ENCODE measurements around the gene ZNF292.
A peak's percentile ranks its signal among the peaks of the same experiment; 100 is the strongest.

Gene ZNF292

DNA sequence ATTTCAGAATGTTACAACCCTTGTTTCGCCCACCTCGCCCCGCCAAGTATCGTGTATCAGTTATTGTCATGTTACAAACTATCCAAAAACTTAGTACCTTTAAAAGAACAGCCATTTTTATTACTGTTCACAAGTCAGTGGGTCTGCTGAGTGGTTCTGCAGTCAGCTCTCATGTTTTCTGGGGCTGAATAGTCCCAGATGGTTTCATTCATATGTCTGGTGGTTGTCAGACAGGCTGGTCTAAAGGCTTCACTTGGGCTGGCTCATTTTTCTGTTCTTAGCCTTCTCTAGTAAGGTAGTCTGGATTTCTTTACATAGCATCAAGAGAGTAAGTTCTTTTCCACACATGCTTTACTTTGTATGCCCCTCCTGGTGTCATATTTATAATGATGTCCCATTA lies 8.6 kb downstream of the ZNF292 start:
- no peak for DNase-seq
- H2BK15ac ChIP-seq (replicated peaks; ENCODE audit: low read depth), result no peak overlapping the region

DNA sequence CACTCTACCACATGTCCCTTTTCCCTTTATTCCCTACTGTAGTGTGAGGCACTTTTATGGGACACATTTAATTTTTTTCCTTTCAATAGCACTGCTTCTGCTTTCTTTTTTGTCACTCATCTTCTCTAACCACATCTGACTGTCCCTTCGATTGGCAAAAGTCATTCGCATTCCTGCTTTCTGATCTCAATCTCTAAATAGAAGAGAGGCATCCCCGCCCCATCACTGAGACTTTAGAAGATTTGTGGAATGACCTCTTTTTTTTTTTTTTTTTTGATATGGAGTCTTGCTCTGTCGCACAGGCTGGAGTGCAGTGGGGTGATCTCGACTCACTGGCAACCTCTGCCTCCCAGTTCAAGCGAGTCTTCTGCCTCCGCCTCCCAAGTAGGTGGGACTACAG lies 9.1 kb downstream of the ZNF292 start:
- Histone ChIP-seq H2BK120ac (ENCODE audit: low read depth, low read length) (no peak overlapping the region), H2AK5ac (ENCODE audit: low read length) (no peak overlapping the region), H3K23ac (ENCODE audit: low read length) (no peak overlapping the region), H3K56ac (ENCODE audit: low read length) (no peak overlapping the region), H2BK15ac (replicated peaks; ENCODE audit: low read depth) (no peak overlapping the region), H3K18ac (ENCODE audit: low read length) (no peak overlapping the region), H4K5ac (ENCODE audit: low read length) (no peak overlapping the region), H3K4ac (ENCODE audit: low read depth, low read length) (no peak overlapping the region), H3K4me2 (ENCODE audit: low read length) (no peak overlapping the region), H3K4me3 (ENCODE audit: low read length) (no peak overlapping the region), H3K27ac (ENCODE audit: low read depth, low read length) (no peak overlapping the region), H3K36me3 (ENCODE audit: control insufficient read depth, insufficient read depth, low read length) (no peaks in the 10 kb centered on the region), H2BK5ac (ENCODE audit: low read length) (no peak overlapping the region), H3K79me1 (ENCODE audit: low read length) (peaks cover 3% of the 10 kb centered on the region), H3K27me3 (ENCODE audit: insufficient read depth, low read length, poor library complexity) (no peaks in the 10 kb centered on the region), H3K4me1 (ENCODE audit: control insufficient read depth, low read depth, low read length) (no peaks in the 10 kb centered on the region), H3K79me2 (ENCODE audit: control insufficient read depth, insufficient read depth, low read length) (peaks cover 68% of the 10 kb centered on the region), H4K8ac (ENCODE audit: low read depth, low read length) (no peak overlapping the region), H3K9ac (ENCODE audit: low read length) (no peak overlapping the region)
- no CpG with 5 or more reads among the region's 7 CpGs for WGBS (ENCODE audit: extremely low coverage, insufficient coverage, low lambda C conversion rate)
- no peak for DNase-seq

More for the DNA sequence above, 8.6 kb downstream of the ZNF292 start:
- Histone ChIP-seq H3K27me3 (ENCODE audit: insufficient read depth, low read length, poor library complexity) (no peaks in the 10 kb centered on the region), H3K18ac (ENCODE audit: low read length) (no peak overlapping the region), H4K5ac (ENCODE audit: low read length) (no peak overlapping the region), H2AK5ac (ENCODE audit: low read length) (no peak overlapping the region), H3K4me3 (ENCODE audit: low read length) (no peak overlapping the region), H2BK120ac (ENCODE audit: low read depth, low read length) (no peak overlapping the region), H3K27ac (ENCODE audit: low read depth, low read length) (no peak overlapping the region), H3K9ac (ENCODE audit: low read length) (no peak overlapping the region), H3K79me1 (ENCODE audit: low read length) (peaks cover 3% of the 10 kb centered on the region), H3K4ac (ENCODE audit: low read depth, low read length) (no peak overlapping the region), H3K4me2 (ENCODE audit: low read length) (no peak overlapping the region), H3K79me2 (ENCODE audit: control insufficient read depth, insufficient read depth, low read length) (peaks cover 68% of the 10 kb centered on the region), H2BK5ac (ENCODE audit: low read length) (no peak overlapping the region), H3K23ac (ENCODE audit: low read length) (no peak overlapping the region), H3K56ac (ENCODE audit: low read length) (no peak overlapping the region), H3K36me3 (ENCODE audit: control insufficient read depth, insufficient read depth, low read length) (no peaks in the 10 kb centered on the region), H4K8ac (ENCODE audit: low read depth, low read length) (no peak overlapping the region), H3K4me1 (ENCODE audit: control insufficient read depth, low read depth, low read length) (no peaks in the 10 kb centered on the region)
- no CpG with 5 or more reads among the region's 4 CpGs for WGBS (ENCODE audit: extremely low coverage, insufficient coverage, low lambda C conversion rate)

DNA sequence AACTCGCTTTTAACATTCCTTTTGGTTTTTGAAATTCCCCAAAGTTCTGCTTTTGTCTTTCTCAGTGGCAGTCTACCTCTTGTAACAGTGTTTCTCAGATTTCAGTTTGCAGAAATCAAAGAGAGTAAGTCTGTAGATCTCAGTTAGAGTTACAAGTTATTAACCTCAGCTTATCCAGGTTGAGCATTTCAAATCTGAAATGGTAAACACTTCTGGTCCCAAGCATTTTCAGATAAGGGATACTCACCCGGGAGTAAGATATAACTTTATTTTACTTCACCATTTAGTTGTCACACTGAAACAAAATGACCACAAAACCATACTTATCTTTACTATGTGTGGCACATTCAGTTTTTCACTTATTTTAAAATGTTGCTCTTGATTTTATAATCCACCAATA lies 9.8 kb downstream of the ZNF292 start:
- WGBS (ENCODE audit: extremely low coverage, insufficient coverage, low lambda C conversion rate), result no CpG with 5 or more reads among the region's 2 CpGs
- Histone ChIP-seq H3K4ac (ENCODE audit: low read depth, low read length) (no peak overlapping the region), H3K9ac (ENCODE audit: low read length) (no peak overlapping the region), H3K27me3 (ENCODE audit: insufficient read depth, low read length, poor library complexity) (no peaks in the 10 kb centered on the region), H3K79me2 (ENCODE audit: control insufficient read depth, insufficient read depth, low read length) (peaks cover 65% of the 10 kb centered on the region), H3K4me2 (ENCODE audit: low read length) (no peak overlapping the region), H3K36me3 (ENCODE audit: control insufficient read depth, insufficient read depth, low read length) (no peaks in the 10 kb centered on the region), H3K56ac (ENCODE audit: low read length) (no peak overlapping the region), H3K23ac (ENCODE audit: low read length) (no peak overlapping the region), H2AK5ac (ENCODE audit: low read length) (no peak overlapping the region), H2BK120ac (ENCODE audit: low read depth, low read length) (no peak overlapping the region), H3K4me1 (ENCODE audit: control insufficient read depth, low read depth, low read length) (no peaks in the 10 kb centered on the region), H3K4me3 (ENCODE audit: low read length) (no peak overlapping the region), H3K18ac (ENCODE audit: low read length) (no peak overlapping the region), H3K79me1 (ENCODE audit: low read length) (peaks cover 3% of the 10 kb centered on the region), H2BK5ac (ENCODE audit: low read length) (no peak overlapping the region), H4K5ac (ENCODE audit: low read length) (no peak overlapping the region), H4K8ac (ENCODE audit: low read depth, low read length) (no peak overlapping the region), H3K27ac (ENCODE audit: low read depth, low read length) (no peak overlapping the region), H2BK15ac (replicated peaks; ENCODE audit: low read depth) (no peak overlapping the region)
- DNase-seq, result no peak

DNA sequence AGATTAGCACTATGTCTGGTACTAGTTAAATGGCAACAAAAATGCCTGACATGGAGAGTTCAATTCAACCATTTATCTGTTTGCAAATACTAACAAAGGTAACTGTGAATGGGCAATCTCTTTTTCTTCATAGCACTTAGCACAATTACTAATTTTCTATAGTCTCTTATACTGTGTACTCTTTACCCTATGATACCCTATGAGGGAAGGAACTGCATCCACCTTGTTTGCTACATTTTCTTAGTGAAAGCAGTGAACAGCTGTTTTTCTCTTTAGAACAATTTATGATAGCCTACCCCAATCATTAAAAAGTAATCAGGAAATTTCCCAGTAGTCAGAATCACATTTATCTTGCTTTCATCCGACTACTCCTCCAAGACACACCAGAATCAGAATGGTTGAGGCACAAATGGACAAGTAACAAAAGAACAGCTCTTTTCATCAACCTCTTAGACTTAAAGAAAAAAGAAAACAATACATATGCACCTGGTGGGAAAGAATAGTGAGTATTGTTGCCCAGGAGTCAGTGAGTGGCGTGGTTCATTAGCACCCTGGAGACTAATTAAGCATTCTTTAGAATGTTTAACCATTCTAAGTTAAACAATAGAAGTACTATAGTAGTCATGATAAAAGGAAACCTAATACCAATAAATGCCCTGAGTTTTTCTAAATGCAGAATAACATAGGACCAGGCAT lies 16.7 kb downstream of the ZNF292 start:
- no peak overlapping the region for H3K4me3 ChIP-seq (ENCODE audit: low read length)
- no peak overlapping the region for H2AK5ac ChIP-seq (ENCODE audit: low read length)
- H2BK5ac ChIP-seq (ENCODE audit: low read length), result no peak overlapping the region
- no peak overlapping the region for H2BK120ac ChIP-seq (ENCODE audit: low read depth, low read length)
- no peak for DNase-seq
- no peaks in the 10 kb centered on the region for H3K27me3 ChIP-seq (ENCODE audit: insufficient read depth, low read length, poor library complexity)
- H2BK15ac ChIP-seq (replicated peaks; ENCODE audit: low read depth), result no peak overlapping the region
- no peak overlapping the region for H4K8ac ChIP-seq (ENCODE audit: low read depth, low read length)
- no peak overlapping the region for H3K4ac ChIP-seq (ENCODE audit: low read depth, low read length)
- peaks cover 8% of the 10 kb centered on the region for H3K79me1 ChIP-seq (ENCODE audit: low read length)
- H3K56ac ChIP-seq (ENCODE audit: low read length), result no peak overlapping the region
- no peaks in the 10 kb centered on the region for H3K4me1 ChIP-seq (ENCODE audit: control insufficient read depth, low read depth, low read length)
- WGBS (ENCODE audit: extremely low coverage, insufficient coverage, low lambda C conversion rate), result no CpG with 5 or more reads among the region's 2 CpGs
- no peak overlapping the region for H3K4me2 ChIP-seq (ENCODE audit: low read length)
- H4K5ac ChIP-seq (ENCODE audit: low read length), result no peak overlapping the region
- H3K79me2 ChIP-seq (ENCODE audit: control insufficient read depth, insufficient read depth, low read length), result peaks cover 64% of the 10 kb centered on the region
- H3K23ac ChIP-seq (ENCODE audit: low read length), result no peak overlapping the region
- H3K36me3 ChIP-seq (ENCODE audit: control insufficient read depth, insufficient read depth, low read length), result no peaks in the 10 kb centered on the region
- H3K18ac ChIP-seq (ENCODE audit: low read length), result no peak overlapping the region
- no peak overlapping the region for H3K27ac ChIP-seq (ENCODE audit: low read depth, low read length)
- H3K9ac ChIP-seq (ENCODE audit: low read length), result no peak overlapping the region

DNA sequence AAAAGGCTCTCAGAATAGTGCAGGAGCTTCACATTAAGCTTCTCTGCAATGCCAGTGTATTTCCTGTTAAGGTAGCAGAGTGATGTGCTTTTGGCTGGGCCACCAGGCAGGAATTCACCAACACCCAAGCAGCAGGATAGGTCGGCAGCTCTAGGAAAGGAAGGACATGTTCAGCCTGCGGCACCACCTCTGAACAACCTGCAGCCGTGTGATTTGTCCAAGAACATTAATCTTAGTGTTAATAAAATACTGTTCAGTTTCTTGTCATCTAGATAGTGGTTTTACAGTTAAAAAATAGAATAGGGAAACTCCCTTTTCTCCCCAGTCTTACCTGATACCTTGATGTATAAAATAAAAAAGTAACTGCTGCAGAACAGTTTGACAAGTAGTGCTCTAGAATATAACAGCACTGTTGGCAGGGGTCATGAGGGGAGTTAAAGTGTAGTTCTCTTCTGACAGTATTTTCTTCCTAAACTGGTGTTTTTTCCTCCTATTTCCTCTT lies 18.8 kb downstream of the ZNF292 start:
- peak; percentile 31 for DNase-seq

DNA sequence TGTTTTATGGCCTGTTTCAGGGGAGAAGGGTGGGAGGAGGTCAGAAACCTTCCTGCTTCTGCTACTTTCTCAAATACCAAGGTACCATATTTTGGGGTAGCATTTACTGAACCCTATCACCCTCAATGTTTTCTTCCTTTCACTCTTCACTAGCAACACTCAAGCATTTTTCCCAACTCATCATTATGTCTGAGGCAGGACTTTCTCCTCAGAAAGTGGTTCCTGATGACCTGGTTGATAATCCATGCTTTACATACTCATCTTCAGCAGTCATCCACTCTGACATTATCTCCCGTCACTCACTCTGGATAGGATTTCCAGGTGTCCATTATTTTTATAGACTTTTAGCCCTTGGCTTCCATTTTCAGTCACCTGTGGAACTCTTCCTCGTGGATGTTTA lies 21.1 kb downstream of the ZNF292 start:
- Histone ChIP-seq H3K23ac (ENCODE audit: low read length) (no peak overlapping the region), H3K4me1 (ENCODE audit: control insufficient read depth, low read depth, low read length) (peaks cover 1% of the 10 kb centered on the region), H3K56ac (ENCODE audit: low read length) (no peak overlapping the region), H3K9ac (ENCODE audit: low read length) (no peak overlapping the region), H3K27ac (ENCODE audit: low read depth, low read length) (no peak overlapping the region), H3K27me3 (ENCODE audit: insufficient read depth, low read length, poor library complexity) (no peaks in the 10 kb centered on the region), H3K79me1 (ENCODE audit: low read length) (peaks cover 22% of the 10 kb centered on the region), H3K36me3 (ENCODE audit: control insufficient read depth, insufficient read depth, low read length) (no peaks in the 10 kb centered on the region), H4K8ac (ENCODE audit: low read depth, low read length) (no peak overlapping the region), H2BK120ac (ENCODE audit: low read depth, low read length) (no peak overlapping the region), H2BK5ac (ENCODE audit: low read length) (no peak overlapping the region), H3K4ac (ENCODE audit: low read depth, low read length) (no peak overlapping the region), H3K4me2 (ENCODE audit: low read length) (no peak overlapping the region), H2BK15ac (replicated peaks; ENCODE audit: low read depth) (no peak overlapping the region), H2AK5ac (ENCODE audit: low read length) (no peak overlapping the region), H3K4me3 (ENCODE audit: low read length) (no peak overlapping the region), H3K79me2 (ENCODE audit: control insufficient read depth, insufficient read depth, low read length) (peaks cover 63% of the 10 kb centered on the region), H4K5ac (ENCODE audit: low read length) (no peak overlapping the region), H3K18ac (ENCODE audit: low read length) (no peak overlapping the region)
- WGBS (ENCODE audit: extremely low coverage, insufficient coverage, low lambda C conversion rate), result no CpG with 5 or more reads among the region's 2 CpGs
- DNase-seq, result no peak

More for the DNA sequence above, 18.8 kb downstream of the ZNF292 start:
- no peak overlapping the region for H3K18ac ChIP-seq (ENCODE audit: low read length)
- H3K79me2 ChIP-seq (ENCODE audit: control insufficient read depth, insufficient read depth, low read length), result peaks cover 52% of the 10 kb centered on the region
- H3K4me1 ChIP-seq (ENCODE audit: control insufficient read depth, low read depth, low read length), result no peaks in the 10 kb centered on the region
- H3K9ac ChIP-seq (ENCODE audit: low read length), result no peak overlapping the region
- H3K56ac ChIP-seq (ENCODE audit: low read length), result no peak overlapping the region
- no peaks in the 10 kb centered on the region for H3K36me3 ChIP-seq (ENCODE audit: control insufficient read depth, insufficient read depth, low read length)
- H4K5ac ChIP-seq (ENCODE audit: low read length), result no peak overlapping the region
- no peak overlapping the region for H2AK5ac ChIP-seq (ENCODE audit: low read length)
- no peak overlapping the region for H2BK15ac ChIP-seq (replicated peaks; ENCODE audit: low read depth)
- no peak overlapping the region for H3K4ac ChIP-seq (ENCODE audit: low read depth, low read length)
- peaks cover 8% of the 10 kb centered on the region for H3K79me1 ChIP-seq (ENCODE audit: low read length)
- H3K23ac ChIP-seq (ENCODE audit: low read length), result no peak overlapping the region
- no peaks in the 10 kb centered on the region for H3K27me3 ChIP-seq (ENCODE audit: insufficient read depth, low read length, poor library complexity)
- no CpG with 5 or more reads among the region's 3 CpGs for WGBS (ENCODE audit: extremely low coverage, insufficient coverage, low lambda C conversion rate)
- H2BK5ac ChIP-seq (ENCODE audit: low read length), result no peak overlapping the region
- H3K27ac ChIP-seq (ENCODE audit: low read depth, low read length), result no peak overlapping the region
- no peak overlapping the region for H3K4me3 ChIP-seq (ENCODE audit: low read length)
- H3K4me2 ChIP-seq (ENCODE audit: low read length), result no peak overlapping the region
- no peak overlapping the region for H2BK120ac ChIP-seq (ENCODE audit: low read depth, low read length)
- H4K8ac ChIP-seq (ENCODE audit: low read depth, low read length), result no peak overlapping the region

Measured in mesendoderm (in vitro differentiated cells).